Fibroblast of lung (primary cell): ENCODE results near the gene RCSD1.

Experiments
- CTCF ChIP-seq, 2 donors: IDR thresholded peaks in 1 of 2; conservative IDR thresholded peaks in 1 of 2; 1 replicate in 1 of 2; 2 replicates in 1 of 2; pipeline ENCODE4 v1.5.1; 2011 to 2012; ENCODE audit warnings: low read length in 2 of 2, control low read depth in 1 of 2, inconsistent platforms in 1 of 2, low read depth in 1 of 2, mild to moderate bottlenecking in 1 of 2
- EZH2 ChIP-seq: IDR thresholded peaks from 2 replicates; pipeline ENCODE4 v1.5.1; 2012; ENCODE audit warnings: low read length, control low read depth, mild to moderate bottlenecking; ENCODE audit errors: missing control alignments

- no peak for TF ChIP-seq CTCF (conservative IDR thresholded peaks at IDR 0.05 in 1 of 2, IDR thresholded peaks at IDR 0.05 in 1 of 2; ENCODE audit: low read depth in 1 of 2, low read length in 2 of 2)
- no peak for TF ChIP-seq EZH2
Measured at GRCh38 chr1:167738158-167738557, 108.1 kb downstream of the RCSD1 start.
